ENCODE data around the gene KRT5.

KRT5 gene

GRCh38 chr12:52519826-52520662 lies at the start of gene KRT5:
KRT5 (minus strand) TSS chr12:52520394; CDS start chr12:52520296, 98 bp downstream.
- WGBS (ENCODE audit: insufficient coverage, insufficient read length) = no CpG with 5 or more reads among the region's 29 CpGs
- Histone ChIP-seq H3K4me1 (ENCODE audit: control insufficient read depth, insufficient read depth, low read length) (peaks cover 2% of the 10 kb centered on the region; the same call in 1 of the 2 replicates), H3K9me3 (ENCODE audit: control insufficient read depth, insufficient read depth, low read length) (no peaks in the 10 kb centered on the region), H3K4me3 (ENCODE audit: low read length) (no peak within 1 kb of the TSS), H3K27ac (ENCODE audit: low read length) (no peak within 1 kb of the TSS), H3K36me3 (ENCODE audit: control insufficient read depth, insufficient read depth, low read length) (no peaks in the 10 kb centered on the region), H3K27me3 (ENCODE audit: control insufficient read depth, insufficient read depth, low read length) (no peaks in the 10 kb centered on the region)
- no peak for DNase-seq (ENCODE audit: low read depth, low spot score)

DNA sequence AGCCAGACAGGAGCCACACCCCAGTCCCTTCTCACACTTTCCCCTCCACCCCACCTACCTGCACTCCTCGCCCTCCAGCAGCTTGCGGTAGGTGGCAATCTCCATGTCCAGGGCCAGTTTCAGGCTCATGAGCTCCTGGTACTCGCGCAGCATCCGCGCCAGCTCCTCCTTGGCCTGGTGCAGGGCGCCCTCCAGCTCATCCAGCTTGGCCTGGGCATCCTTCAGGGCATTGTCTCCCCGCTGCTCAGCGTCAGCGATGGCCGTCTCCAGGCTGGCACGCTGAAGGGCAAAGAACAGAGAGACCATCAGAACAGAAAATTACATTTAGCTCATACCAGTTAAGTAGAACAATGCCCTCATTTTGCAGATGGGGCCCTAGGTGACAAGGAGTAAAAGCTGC lies 47.9 kb upstream of the KRT5 start:
- no peaks in the 10 kb centered on the region for H3K4me1 ChIP-seq (ENCODE audit: control insufficient read depth, insufficient read depth, low read length)
- no peaks in the 10 kb centered on the region for H3K27me3 ChIP-seq (ENCODE audit: control insufficient read depth, insufficient read depth, low read length)
- H3K36me3 ChIP-seq (ENCODE audit: control insufficient read depth, insufficient read depth, low read length) = no peaks in the 10 kb centered on the region
- no peak for DNase-seq (ENCODE audit: low read depth, low spot score)
- no peak overlapping the region for H3K27ac ChIP-seq (ENCODE audit: low read length)
- no CpG with 5 or more reads among the region's 12 CpGs for WGBS (ENCODE audit: insufficient coverage, insufficient read length)
- H3K9me3 ChIP-seq (ENCODE audit: control insufficient read depth, insufficient read depth, low read length) = no peaks in the 10 kb centered on the region
- no peak overlapping the region for H3K4me3 ChIP-seq (ENCODE audit: low read length)

DNA sequence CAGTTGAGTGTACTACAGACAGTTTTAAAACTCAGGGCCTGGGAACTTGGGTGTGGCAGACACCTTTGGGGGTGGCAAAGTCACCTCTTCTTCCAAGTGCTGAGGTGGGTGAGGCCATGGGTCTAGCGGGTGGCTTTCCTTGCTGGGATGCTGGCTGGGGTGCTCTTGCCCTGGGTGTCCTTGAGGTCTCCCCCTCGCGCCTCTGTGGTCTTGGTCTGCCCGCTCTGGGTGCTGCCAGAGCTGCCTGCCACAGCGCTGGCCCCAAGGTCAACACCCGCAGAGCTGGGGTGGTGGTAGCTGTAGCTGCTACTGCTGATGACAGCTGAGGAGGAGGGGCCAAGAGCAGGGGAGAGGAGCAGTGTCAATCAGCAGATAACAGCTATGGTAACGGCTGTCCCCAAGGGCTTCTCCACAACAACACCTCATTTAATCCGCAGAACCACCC lies 46.7 kb upstream of the KRT5 start:
- Histone ChIP-seq H3K27me3 (ENCODE audit: control insufficient read depth, insufficient read depth, low read length) (no peaks in the 10 kb centered on the region), H3K4me3 (ENCODE audit: low read length) (no peak overlapping the region), H3K36me3 (ENCODE audit: control insufficient read depth, insufficient read depth, low read length) (no peaks in the 10 kb centered on the region), H3K4me1 (ENCODE audit: control insufficient read depth, insufficient read depth, low read length) (no peaks in the 10 kb centered on the region), H3K27ac (ENCODE audit: low read length) (no peak overlapping the region), H3K9me3 (ENCODE audit: control insufficient read depth, insufficient read depth, low read length) (no peaks in the 10 kb centered on the region)
- WGBS (ENCODE audit: insufficient coverage, insufficient read length) = no CpG with 5 or more reads among the region's 8 CpGs
- DNase-seq (ENCODE audit: low read depth, low spot score) = no peak

GRCh38 chr12:52564582-52564981 lies 44.4 kb upstream of the KRT5 start:
- DNase-seq (ENCODE audit: low read depth, low spot score) = no peak
- Histone ChIP-seq H3K4me1 (ENCODE audit: control insufficient read depth, insufficient read depth, low read length) (no peaks in the 10 kb centered on the region), H3K4me3 (ENCODE audit: low read length) (no peak overlapping the region), H3K36me3 (ENCODE audit: control insufficient read depth, insufficient read depth, low read length) (no peaks in the 10 kb centered on the region), H3K9me3 (ENCODE audit: control insufficient read depth, insufficient read depth, low read length) (no peaks in the 10 kb centered on the region), H3K27ac (ENCODE audit: low read length) (no peak overlapping the region), H3K27me3 (ENCODE audit: control insufficient read depth, insufficient read depth, low read length) (no peaks in the 10 kb centered on the region)
- WGBS (ENCODE audit: insufficient coverage, insufficient read length) = no CpG with 5 or more reads among the region's 1 CpG

- H3K4me1 ChIP-seq (ENCODE audit: control insufficient read depth, insufficient read depth, low read length) = no peaks in the 10 kb centered on the region
- H3K4me3 ChIP-seq (ENCODE audit: low read length) = no peak overlapping the region
- no peak overlapping the region for H3K27ac ChIP-seq (ENCODE audit: low read length)
- H3K36me3 ChIP-seq (ENCODE audit: control insufficient read depth, insufficient read depth, low read length) = no peaks in the 10 kb centered on the region
- WGBS (ENCODE audit: insufficient coverage, insufficient read length) = no CpG with 5 or more reads among the region's 3 CpGs
- H3K9me3 ChIP-seq (ENCODE audit: control insufficient read depth, insufficient read depth, low read length) = no peaks in the 10 kb centered on the region
- peak; percentile 16 for DNase-seq (ENCODE audit: low read depth, low spot score)
- H3K27me3 ChIP-seq (ENCODE audit: control insufficient read depth, insufficient read depth, low read length) = no peaks in the 10 kb centered on the region
Observed at GRCh38 chr12:52561880-52562449, 41.8 kb upstream of the KRT5 start.

DNA sequence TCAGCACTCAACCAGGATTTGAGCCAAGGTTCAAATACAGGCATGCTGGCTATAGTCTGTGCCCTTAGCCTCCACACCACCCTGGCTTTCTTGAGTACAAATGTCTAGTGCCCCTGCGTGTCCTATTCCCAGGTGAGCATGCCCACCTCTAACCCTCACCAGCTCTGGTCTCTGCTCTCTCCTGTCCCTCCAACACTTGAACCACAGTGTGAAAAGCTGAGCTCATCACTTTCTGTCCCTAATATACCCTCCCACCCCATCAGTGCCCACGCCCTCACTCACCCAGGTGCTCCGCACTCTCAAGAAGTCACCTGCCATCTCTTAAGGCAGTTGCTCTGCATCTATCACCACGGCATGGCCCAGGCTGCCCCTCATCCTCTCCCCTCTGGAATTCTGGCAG lies 39.8 kb upstream of the KRT5 start:
- no peak overlapping the region for H3K27ac ChIP-seq (ENCODE audit: low read length)
- no peaks in the 10 kb centered on the region for H3K36me3 ChIP-seq (ENCODE audit: control insufficient read depth, insufficient read depth, low read length)
- DNase-seq (ENCODE audit: low read depth, low spot score) = no peak
- H3K4me1 ChIP-seq (ENCODE audit: control insufficient read depth, insufficient read depth, low read length) = no peaks in the 10 kb centered on the region
- no peaks in the 10 kb centered on the region for H3K27me3 ChIP-seq (ENCODE audit: control insufficient read depth, insufficient read depth, low read length)
- no peaks in the 10 kb centered on the region for H3K9me3 ChIP-seq (ENCODE audit: control insufficient read depth, insufficient read depth, low read length)
- WGBS (ENCODE audit: insufficient coverage, insufficient read length) = no CpG with 5 or more reads among the region's 4 CpGs
- H3K4me3 ChIP-seq (ENCODE audit: low read length) = no peak overlapping the region

DNA sequence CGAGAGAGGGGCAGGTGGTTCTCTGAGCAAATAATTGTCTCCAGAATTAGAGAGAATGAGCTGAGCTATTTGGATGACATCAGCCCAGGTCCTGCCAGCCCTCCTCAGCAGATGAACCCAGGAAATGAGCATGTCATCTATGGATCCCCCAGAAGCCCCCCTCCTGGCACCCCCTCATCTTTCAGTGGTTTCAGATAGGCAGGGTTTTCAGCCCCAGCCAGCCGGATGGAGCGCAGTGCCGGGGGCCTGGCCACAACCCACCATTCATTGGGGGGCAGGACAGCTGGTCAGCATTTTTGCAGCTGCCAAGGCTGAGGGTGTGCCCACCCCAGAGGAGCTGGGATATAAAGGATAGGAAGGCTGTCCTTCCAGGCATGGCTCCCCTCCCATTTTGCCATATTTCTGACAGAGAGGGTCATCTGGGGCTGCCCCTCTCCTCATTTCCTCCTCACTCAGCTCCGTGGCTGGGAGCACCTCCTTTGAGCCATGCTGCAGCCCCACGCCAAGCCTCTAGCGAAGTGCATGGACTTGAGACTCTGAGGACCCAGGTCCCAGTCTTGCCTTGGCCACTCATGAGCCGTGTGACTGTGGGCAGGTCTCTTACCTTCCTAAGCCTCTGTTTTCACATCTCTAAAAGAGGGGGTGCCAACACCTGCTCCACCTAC lies 38.7 kb upstream of the KRT5 start:
- Histone ChIP-seq H3K27me3 (ENCODE audit: control insufficient read depth, insufficient read depth, low read length) (no peaks in the 10 kb centered on the region), H3K27ac (ENCODE audit: low read length) (no peak overlapping the region), H3K4me1 (ENCODE audit: control insufficient read depth, insufficient read depth, low read length) (no peaks in the 10 kb centered on the region), H3K9me3 (ENCODE audit: control insufficient read depth, insufficient read depth, low read length) (no peaks in the 10 kb centered on the region), H3K36me3 (ENCODE audit: control insufficient read depth, insufficient read depth, low read length) (no peaks in the 10 kb centered on the region), H3K4me3 (ENCODE audit: low read length) (no peak overlapping the region)
- WGBS (ENCODE audit: insufficient coverage, insufficient read length) = no CpG with 5 or more reads among the region's 8 CpGs
- DNase-seq (ENCODE audit: low read depth, low spot score) = no peak

GRCh38 chr12:52557476-52557875 lies 37.3 kb upstream of the KRT5 start:
- Histone ChIP-seq H3K27me3 (ENCODE audit: control insufficient read depth, insufficient read depth, low read length) (no peaks in the 10 kb centered on the region), H3K4me1 (ENCODE audit: control insufficient read depth, insufficient read depth, low read length) (no peaks in the 10 kb centered on the region), H3K27ac (ENCODE audit: low read length) (no peak overlapping the region), H3K4me3 (ENCODE audit: low read length) (no peak overlapping the region), H3K9me3 (ENCODE audit: control insufficient read depth, insufficient read depth, low read length) (no peaks in the 10 kb centered on the region), H3K36me3 (ENCODE audit: control insufficient read depth, insufficient read depth, low read length) (no peaks in the 10 kb centered on the region)
- no CpG with 5 or more reads among the region's 2 CpGs for WGBS (ENCODE audit: insufficient coverage, insufficient read length)
- no peak for DNase-seq (ENCODE audit: low read depth, low spot score)

- Histone ChIP-seq H3K4me3 (ENCODE audit: low read length) (no peak overlapping the region), H3K36me3 (ENCODE audit: control insufficient read depth, insufficient read depth, low read length) (no peaks in the 10 kb centered on the region), H3K27me3 (ENCODE audit: control insufficient read depth, insufficient read depth, low read length) (no peaks in the 10 kb centered on the region), H3K27ac (ENCODE audit: low read length) (no peak overlapping the region), H3K9me3 (ENCODE audit: control insufficient read depth, insufficient read depth, low read length) (no peaks in the 10 kb centered on the region), H3K4me1 (ENCODE audit: control insufficient read depth, insufficient read depth, low read length) (no peaks in the 10 kb centered on the region)
- whole genome bisulfite sequencing (ENCODE audit: insufficient coverage, insufficient read length) = no CpG with 5 or more reads among the region's 6 CpGs
- no peak for DNase-seq (ENCODE audit: low read depth, low spot score)
Observed at GRCh38 chr12:52555577-52555976, 35.4 kb upstream of the KRT5 start.

GRCh38 chr12:52552681-52553195 lies 32.5 kb upstream of the KRT5 start, which contains the start of gene KRT71:
KRT71 (minus strand) TSS chr12:52553145; CDS start chr12:52553077, 68 bp downstream.
- no CpG with 5 or more reads among the region's 14 CpGs for WGBS (ENCODE audit: insufficient coverage, insufficient read length)
- no peaks in the 10 kb centered on the region for H3K4me1 ChIP-seq (ENCODE audit: control insufficient read depth, insufficient read depth, low read length)
- no peak within 1 kb of the TSS for H3K27ac ChIP-seq (ENCODE audit: low read length)
- no peaks in the 10 kb centered on the region for H3K9me3 ChIP-seq (ENCODE audit: control insufficient read depth, insufficient read depth, low read length)
- no peaks in the 10 kb centered on the region for H3K27me3 ChIP-seq (ENCODE audit: control insufficient read depth, insufficient read depth, low read length)
- no peak within 1 kb of the TSS for H3K4me3 ChIP-seq (ENCODE audit: low read length)
- H3K36me3 ChIP-seq (ENCODE audit: control insufficient read depth, insufficient read depth, low read length) = no peaks in the 10 kb centered on the region
- no peak for DNase-seq (ENCODE audit: low read depth, low spot score)

All from iPS DF 6.9 (cell line).